T-helper 1 cell (primary cell): ENCODE data around the gene TMPRSS13.
"Not testable (repeated sequence)": the region's sequence is repeated elsewhere in the genome, so short reads cannot be mapped to it uniquely, and the experiment has no call there.

ENCODE experiments used
- DNase-seq, 5 donors: peaks; one replicate each; pipeline ENCODE4 v3.0.0-alpha.2; 2012 to 2020
- total RNA-seq, 4 donors: gene quantifications; one replicate each; lab custom pipeline; 2026; lab: John Stamatoyannopoulos, UW

TMPRSS13 gene
- 5.0 to 7.8 (median 5.9) reads per million in 4 donors for total RNA-seq

DNA sequence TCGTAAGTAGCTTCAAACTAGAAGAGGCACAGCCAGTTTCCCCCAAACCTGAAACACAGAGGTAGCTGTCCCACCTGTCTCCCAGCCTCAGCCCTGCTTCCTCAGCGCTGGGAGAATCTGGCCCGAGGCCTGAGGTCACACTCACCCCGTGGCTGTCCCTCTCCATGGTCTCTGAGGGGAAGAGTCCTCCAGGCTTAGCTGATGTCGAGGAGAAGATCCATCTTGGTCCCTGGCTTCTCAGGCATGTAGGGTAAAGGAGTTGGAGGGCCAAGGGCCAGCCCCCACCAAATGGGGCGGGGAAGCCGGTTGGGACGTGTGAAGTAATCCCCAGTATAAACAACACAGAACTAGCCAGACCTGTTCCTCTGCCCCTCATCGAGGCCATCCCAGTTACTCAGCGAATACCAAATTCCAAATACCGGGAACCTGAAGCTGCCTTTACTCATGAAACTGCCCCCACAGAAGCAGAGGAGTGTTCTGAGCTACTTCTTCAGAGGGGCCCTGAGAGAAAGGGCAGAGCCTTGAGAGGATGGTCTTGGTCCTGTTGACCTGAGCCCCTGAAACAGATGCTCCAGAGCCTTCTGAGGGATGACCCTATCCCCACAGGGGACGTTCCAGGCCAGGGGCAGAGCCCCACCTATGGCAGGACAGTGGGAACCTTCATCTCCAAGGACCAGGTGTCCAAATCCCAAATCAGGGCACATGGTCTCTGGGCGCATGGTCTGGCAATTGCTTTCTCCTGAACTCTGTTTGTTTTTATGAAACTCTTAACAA is at the start of gene TMPRSS13:
Gene TMPRSS13, minus strand, starts transcription at position 261 of the 774 bp plus-strand sequence. Its CDS starts 95 bp downstream, at position 166.
- no peak for DNase-seq

DNA sequence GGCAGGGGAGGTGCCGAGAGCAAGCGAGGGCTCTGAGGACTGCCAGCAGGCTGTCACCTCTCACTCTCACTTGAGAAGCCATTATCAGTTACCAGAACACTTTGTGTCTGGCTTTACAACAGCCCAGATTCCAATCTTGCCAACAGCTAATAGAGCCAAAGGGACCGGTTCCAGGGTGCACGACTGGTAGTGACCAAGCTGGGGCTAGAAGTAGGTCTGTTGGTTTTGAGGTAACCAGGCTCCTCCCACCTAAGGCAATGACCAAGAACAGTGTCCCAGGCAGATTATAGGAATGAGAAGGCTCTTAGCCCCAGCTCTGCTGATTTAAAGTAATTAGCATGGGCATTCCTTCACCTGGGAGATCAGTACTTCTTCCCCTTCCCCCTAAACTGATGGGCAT is 49.8 kb upstream of the TMPRSS13 start:
- DNase-seq: no peak

DNA sequence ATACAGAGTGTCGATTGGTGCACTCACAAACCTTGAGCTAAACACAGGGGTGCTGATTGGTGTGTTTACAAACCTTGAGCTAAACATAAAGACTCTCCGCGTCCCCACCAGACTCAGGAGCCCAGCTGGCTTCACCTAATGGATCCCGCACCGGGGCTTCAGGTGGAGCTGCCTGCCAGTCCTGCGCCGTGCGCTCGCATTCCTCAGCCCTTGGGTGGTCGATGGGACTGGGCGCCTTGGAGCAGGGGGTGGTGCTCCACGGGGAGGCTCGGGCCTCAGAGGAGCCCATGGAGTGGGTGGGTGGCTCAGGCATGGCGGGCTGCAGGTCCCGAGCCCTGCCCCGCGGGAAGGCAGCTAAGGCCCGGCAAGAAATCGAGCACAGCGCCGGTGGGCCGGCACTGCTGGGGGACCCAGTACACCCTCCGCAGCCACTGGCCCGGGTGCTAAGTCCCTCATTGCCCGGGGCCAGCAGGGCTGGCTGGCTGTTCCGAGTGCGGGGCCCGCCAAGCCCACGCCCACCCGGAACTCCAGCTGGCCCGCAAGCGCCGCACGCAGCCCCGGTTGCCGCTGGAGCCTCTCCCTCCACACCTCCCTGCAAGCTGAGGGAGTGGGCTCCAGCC is 49.2 kb upstream of the TMPRSS13 start:
- DNase-seq: not testable (repeated sequence)

DNA sequence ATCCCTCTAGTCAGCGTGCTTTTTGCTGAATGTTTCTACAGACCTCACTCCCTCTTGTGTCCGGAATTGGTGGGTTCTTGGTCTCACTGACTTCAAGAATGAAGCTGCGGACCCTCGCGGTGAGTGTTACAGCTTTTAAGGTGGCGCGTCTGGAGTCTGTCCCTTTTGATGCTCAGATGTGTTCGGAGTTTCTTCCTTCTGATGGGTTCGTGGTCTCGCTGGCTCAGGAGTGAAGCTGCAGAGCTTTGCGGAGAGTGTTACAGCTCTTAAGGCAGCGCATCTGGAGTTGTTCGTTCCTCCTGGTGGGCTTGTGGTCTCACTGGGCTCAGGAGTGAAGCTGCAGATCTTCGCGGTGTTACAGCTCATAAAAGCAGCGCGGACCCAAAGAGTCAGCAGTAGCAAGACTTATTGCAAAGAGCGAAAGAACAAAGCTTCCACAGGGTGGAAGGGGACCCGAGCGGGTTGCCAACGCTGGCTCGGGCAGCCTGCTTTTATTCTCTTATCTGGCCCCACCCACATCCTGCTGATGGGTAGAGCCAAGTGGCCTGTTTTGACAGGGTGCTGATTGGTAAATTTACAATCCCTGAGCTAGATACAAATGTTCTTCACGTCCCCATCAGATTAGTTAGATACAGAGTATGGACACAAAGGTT is 48.5 kb upstream of the TMPRSS13 start:
- DNase-seq: not testable (repeated sequence)

DNA sequence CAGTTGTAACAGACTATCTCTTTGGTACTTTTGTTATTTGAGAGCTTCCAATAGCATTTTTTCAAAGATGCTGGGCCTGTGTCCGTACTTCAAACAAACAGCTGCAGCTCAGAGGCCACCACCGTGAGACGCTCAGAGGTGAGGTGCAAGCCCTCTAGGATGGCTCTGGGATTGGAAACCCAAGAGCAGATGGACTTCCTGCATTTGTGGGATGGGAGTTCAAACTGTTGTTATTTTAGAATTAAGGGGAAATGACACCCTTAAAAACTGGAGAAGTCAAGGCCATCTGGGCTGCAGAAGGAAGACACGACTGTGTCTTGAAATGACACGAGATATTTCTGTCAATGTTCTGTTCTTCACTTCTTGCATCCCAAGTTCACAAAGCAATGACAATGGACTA is 47.8 kb upstream of the TMPRSS13 start:
- DNase-seq: no peak

DNA sequence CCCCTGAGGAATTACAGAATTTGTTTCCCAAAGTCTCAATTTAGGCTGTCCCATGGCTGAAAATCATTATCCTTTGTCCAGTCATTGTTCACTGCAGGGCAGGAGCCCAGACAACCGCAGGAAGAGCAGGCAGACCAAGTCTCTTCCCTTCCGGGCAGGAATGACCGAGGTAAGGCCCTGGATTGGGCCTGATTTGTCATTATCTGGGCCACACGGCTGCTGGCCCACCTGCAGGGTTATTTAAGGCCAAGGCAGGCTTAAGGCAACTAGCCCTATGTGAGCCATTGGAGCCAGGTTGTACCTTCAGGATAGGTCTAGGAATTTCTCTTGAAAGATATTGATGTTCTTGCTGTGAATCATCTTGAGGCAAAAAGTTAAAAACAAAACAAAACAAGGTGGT is 47.2 kb upstream of the TMPRSS13 start:
- DNase-seq: no peak

DNA sequence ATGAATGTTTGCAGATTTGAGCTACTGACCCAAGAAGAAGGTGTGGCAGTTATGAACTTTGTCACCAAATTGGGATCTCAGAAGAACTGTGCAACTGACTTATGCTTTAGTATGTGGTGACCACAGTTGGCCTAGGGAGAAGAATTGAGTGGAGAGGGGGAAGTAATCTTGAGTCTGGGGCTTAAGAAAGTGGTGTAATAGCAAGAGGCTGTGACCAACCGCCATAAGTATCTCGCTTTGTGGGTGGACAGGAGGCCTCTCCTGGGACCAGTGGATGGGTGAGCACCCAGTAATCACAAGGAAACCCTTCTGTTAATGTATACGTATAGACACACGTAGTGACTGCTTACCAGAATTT is 44.3 kb upstream of the TMPRSS13 start:
- DNase-seq: no peak

DNA sequence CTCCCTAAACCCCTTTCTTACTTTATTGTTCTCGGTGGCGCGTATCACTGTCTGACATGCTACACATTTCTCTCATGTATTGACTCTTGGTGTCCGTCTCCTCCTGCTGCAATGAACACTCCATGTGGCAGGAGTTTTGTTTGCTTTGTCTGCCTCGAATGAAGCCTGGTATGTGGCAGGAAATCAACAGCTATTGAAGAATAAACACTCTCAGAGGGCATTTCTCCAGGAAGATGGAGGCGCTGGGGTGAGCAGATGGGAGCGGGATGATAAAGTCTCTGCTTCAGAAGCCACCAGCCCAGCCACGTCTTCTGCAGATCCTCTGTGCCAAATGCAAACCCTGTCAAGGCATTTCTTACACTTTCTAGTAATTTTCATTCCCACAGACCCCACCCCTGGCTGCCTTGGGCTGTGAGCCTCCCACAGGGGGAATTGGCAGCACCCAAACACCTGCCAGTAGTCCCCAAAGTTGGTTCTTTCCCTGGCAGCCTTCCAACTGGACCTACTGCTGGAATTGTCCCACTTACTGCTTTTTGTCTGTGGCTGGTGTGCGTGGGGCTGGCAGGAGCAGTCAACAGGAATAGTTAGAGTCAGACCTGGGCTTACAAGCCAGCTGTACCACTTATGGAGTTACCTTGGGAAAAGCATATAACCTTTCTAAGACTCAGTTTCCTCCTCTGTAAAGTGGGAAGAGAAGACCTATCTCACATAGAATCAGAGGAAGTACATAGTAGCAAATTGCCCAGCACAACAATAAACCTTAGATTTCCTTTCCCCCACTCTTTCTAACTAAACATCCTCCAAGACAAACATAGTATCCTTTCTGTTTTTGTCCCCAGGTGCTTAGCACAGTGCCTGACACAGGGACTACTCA is 43.7 kb upstream of the TMPRSS13 start:
- no peak for DNase-seq

DNA sequence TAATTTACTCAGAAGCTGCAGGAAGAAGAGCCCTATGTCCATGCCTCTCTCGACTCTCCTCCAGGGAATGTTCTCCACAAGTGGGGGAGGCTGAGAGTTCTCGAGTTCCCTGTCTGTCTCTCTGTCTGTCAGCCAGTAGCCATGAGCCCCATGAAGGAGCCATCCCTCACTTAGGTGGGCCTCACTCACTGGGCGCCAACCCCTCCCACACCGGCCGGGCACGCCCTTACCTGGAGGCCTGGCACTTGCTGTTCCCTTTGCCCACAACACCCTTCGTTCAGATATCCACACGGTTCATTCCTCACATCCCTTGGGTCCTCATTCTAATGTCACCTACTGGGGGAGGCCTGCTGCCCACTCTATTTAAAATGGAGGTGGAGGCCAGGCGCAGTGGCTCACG is 42.8 kb upstream of the TMPRSS13 start:
- DNase-seq: no peak

DNA sequence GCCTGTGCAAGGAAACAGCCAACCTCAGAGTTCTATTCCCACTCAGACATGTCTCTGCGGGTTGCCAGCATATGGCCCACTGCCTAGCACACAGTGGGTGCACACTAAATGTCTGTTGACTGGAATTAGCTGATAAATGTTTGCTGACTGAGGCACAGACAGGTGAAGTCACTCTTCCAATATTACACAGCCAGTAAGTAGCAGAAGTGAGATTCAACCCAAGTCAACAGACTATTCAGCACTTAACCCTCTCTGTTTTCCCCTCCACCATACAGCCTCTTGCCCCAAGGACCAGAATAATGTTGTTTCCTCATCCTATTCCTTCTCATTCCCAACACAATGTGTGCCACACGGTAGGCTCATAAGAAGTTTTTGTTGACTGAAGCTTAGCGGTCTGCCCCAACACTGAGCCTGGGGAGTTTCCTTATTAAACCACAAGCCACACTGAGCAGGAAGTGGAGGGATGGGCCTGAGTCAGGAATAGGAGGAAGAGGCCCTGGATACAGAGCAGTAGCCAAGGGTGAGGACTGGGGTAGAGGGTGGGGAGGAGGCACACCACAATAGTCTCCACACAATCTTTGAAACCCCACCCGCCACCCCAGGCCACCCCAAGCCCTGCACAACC is 41.3 kb upstream of the TMPRSS13 start:
- DNase-seq: peak in 1 of 5 donors; percentile 52

DNA sequence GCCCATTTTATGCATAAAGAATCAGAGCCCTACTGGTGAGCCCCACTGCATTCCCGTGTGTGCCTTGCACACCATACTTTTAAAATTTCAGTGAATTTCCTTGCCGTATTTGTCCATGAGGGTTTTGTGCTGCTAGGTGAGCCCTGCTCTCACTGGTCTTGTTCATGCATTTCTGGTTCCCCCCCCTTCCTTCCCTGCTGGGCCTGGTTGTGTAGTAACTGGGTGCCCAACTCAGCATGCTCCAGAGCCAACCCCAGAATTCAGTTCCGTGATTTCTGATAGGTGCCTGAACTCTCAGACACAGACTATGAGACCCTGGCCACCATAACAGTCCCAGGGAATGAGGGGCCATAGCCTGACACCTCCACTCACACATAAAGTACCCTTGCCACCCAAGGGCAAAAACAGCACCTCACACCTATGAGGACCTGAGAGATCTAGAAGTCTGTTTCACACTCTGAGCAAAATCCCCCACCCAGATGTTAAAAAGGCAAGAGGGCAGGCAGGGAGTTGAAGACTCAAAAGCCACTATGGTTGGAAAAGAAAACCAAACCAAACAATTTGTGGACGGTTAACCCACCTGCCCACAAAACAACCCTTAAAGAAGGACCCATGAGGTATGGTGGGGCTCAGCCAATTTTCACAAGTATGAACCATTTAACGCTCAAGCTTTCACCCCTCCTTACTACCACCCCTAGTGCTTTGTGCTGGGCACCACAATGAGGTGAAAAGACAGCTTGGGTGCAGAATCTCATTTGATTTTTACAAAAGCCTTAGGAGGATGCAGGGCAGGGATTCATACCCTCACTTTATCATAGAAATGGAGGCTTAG is 40.2 kb upstream of the TMPRSS13 start:
- no peak for DNase-seq

DNA sequence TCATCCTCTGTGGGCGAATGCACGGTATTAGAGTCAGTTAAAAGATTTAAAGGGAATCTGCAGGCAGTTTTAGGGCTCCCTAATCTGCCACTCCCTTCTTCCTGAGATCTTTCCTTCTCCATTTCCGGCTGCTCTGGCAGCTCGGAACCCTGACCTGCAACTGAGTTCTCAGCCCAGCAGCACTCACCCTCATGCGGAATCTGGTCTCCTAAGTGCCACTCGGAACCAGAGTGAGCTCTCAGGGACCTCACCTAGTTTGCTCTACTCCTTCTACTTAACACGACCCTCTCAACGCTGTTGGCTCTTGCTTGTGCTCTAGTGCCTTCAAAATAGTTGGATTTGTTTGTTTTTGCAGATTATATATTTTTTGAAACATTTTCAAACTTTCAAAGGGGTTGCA is 37.7 kb upstream of the TMPRSS13 start:
- no peak for DNase-seq

DNA sequence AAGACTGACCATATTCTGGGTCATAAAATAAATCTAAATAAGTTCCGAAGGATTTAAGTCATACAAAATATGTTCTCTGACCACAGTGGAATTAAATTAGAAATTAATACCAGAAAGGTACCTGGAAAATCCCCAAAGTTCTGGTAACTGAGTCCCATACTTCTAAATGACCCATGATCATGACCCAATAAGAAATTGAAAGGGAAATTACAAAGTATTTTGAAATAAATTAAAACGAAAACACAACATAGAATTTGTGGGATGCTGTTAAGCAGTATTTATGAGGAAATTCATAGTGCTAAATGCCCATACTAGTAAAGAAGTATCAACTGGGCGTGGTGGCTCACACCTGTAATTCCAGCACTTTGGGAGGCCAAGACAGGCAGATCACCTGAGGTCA is 33.6 kb upstream of the TMPRSS13 start:
- DNase-seq: no peak

DNA sequence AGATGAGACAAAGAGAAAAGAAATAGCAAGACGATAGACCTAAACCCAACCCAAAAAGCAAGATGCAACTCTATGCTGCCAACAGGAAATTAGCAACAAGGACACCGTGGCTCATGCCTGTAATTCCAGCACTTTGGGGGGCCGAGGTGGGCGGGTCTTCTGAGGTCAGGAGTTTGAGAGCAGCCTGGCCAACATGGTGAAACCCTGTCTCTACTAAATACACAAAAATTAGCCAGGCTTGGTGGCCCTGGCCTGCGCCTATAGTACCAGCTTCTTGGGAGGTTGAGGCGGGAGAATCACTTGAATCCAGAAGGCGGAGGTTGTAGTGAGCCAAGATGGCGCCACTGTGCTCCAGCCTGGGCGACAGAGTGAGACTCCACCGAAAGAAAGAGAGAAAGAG is 32.7 kb upstream of the TMPRSS13 start:
- DNase-seq: no peak

DNA sequence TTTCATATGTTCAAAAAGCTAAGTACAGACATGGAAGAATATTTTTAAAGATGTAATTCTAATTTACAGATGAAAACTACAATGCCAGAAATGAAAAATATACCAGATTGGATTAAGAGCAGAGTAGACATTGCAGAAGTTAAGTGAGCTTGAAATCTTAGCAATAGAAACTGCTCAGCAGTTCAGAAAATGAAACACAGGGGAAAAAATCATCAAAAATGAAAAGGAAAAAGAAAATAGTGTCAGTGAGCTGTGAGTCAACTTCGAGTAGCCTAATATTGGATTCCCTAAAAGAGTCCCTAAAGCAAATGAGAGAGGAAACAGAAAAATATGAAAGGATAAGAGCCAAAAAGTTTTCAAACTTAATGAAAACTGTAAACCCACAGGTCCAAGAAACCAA is 31.2 kb upstream of the TMPRSS13 start:
- DNase-seq: no peak

DNA sequence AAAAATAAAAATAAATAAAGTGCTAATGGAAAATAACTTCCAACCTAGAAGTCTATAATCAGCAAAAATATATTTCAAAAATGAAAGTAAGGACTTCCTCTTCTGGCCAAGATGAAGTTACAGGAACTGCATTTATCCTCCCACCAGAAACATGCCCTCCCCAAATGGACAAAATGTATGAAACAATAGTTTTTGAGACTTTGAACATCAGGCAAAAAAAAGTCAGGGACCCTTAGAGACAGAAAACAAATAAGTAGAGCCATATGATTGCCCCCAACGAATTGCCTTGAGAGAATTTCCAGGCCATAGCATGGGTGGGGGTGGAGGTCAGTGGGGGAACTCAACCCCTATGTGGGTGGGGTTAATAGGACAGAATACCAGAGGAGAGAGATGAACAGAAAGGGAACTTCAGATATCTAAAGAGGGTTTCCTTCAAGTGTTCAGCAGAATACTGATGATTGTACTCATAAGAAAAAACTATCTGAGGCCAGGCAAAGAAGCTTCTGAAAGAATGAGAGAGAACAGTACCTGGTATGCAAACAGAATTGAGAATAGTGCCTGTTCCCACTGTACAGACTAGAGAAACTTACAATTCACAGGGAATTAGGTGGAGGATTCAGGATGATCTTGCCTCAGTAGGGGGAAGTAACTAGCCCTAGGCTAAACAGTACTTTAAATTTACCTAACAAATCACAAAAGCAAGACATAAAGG is 30.4 kb upstream of the TMPRSS13 start:
- DNase-seq: no peak

DNA sequence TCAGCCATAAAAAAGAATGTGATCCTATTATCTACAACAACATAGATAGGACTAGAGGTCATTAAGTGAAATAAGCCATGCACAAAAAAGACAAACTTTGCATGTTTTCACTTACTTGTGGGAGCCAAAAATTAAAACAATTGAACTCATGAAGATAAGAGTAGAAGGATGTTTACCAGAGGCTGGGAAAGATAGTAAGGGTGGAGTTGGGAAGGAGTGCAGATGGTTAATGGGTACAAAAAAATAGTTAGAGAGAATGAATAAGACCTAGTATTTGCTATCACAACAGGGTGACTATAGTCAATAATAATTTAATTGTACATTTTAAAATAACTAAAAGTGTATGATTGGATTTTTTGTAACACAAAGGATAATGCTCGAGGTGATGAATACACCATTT is 29.7 kb upstream of the TMPRSS13 start:
- no peak for DNase-seq

DNA sequence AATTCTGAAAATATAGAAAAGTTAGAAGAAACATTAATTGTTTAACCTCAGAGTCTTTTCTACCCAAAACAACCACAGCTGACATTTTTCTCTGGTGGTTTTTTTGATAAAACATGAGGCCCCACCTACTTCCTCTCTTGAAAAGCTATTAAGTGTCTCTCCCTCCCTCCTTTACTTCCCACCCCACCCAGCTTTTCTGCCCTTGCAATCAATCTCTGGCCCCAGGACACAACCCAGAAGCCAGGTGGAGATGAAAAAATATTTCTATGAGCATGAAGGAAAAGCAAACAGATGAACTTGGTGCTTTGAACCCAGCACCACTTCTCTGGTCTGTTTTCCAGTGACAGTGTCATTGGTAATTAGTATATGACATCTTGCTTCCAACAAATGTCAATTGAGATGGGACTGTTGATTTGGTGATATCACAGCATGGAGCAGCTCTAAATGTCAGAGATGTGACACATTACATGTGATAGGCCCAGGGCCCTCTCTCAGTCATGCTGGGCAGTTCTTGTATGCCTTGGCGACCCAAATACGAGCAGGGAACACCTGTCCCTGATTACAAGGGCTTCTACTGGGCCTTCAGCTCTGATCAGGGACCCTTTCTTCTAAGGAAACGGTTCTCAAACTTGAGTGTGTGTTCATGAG is 23.9 kb upstream of the TMPRSS13 start:
- DNase-seq: peak in 2 of 5 donors; percentile 29 to 51

DNA sequence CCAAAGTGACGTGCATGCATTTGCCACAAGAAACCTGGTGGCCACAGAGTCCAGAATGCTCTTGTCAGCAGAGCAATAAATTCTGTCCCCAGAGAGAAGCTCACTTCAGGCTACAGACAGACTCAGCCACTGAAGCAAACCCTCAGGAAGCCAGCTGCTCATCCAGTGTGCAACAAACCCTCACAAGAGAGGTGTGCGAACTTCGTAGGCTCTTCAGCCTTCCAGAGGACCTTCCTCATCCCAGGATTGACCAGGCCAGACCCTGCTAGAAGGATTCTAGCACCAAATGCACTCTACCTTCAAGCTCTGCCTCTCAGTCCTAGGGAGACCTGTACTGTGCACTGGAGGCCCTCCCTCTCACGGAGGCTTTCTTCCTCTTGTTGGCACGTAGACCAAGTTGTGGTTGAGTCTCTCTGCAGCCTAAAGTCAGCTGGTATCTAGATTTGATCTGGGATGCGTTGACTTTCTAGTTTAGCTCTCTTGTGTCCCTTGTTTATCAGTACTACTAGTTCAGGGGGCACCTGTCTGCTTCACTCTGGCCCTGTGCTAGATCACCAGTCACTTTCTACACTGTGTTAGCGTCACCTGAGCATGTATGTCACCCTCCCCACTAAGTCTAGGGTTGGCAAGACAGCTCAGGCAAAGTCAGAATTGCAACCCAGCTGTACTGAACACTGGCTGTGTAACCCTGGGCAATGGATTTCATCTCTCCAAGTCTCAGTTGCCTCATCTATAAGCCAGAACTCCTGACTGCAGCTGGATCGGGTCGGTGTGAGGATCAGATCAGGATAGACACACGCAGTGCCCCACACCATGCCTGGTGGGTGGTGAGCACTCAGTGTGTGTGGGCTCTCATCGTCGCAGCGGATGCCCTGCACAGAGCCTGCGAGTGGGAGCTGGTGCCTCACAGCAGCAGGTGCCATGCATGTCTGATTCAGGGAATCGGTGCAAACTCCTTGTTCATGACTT is 22.1 kb upstream of the TMPRSS13 start:
- DNase-seq: peak in 2 of 5 donors; percentile 13 to 71
